Neural cell (in vitro differentiated cells): ENCODE data around the gene FBXO42. TPM values are rescaled to one million over a fixed set of nuclear protein-coding genes. Genes with fewer than 3 reads are reported as not detected.

Source experiments
- H2AFZ ChIP-seq: fragments of 200-600, 300-800 bp; sonication (generic), shearing (Covaris generic); 2 replicates; pipeline ENCODE4 v1.6.0; 2014; ENCODE audit warnings: low read depth, mild to moderate bottlenecking, antibody characterized with exemption, low read length, moderate library complexity
- H3F3A ChIP-seq: fragments of 200-600 bp; shearing (Covaris generic); 2 replicates; pipeline ENCODE4 v1.6.1; 2016; ENCODE audit warnings: mild to moderate bottlenecking, moderate library complexity, mixed read lengths, antibody characterized with exemption, low read length; ENCODE audit not compliant: insufficient read depth, poor library complexity, severe bottlenecking
- H3K27ac ChIP-seq: fragments of 200-600, 300-800 bp; sonication (generic), shearing (Covaris generic); 2 replicates; pipeline ENCODE4 v1.5.1; 2014; ENCODE audit warnings: mild to moderate bottlenecking, low read length, moderate library complexity
- H3K27me3 ChIP-seq: fragments of 300-800, 200-600 bp; sonication (generic), shearing (Covaris generic); 2 replicates; pipeline ENCODE4 v1.6.0; 2014; ENCODE audit warnings: mild to moderate bottlenecking, low read depth, low read length, moderate library complexity; ENCODE audit not compliant: insufficient read depth
- H3K36me3 ChIP-seq: fragments of 300-800, 200-600 bp; sonication (generic), shearing (Covaris generic); 2 replicates; pipeline ENCODE4 v1.5.1; 2014; ENCODE audit warnings: mild to moderate bottlenecking, antibody characterized with exemption, low read length, moderate library complexity; ENCODE audit not compliant: insufficient read depth
- H3K4me2 ChIP-seq: fragments of 300-800, 200-600 bp; sonication (generic), shearing (Covaris generic); 2 replicates; pipeline ENCODE4 v1.6.0; 2014; ENCODE audit warnings: mild to moderate bottlenecking, low read length
- H3K4me3 ChIP-seq: fragments of 300-800, 200-600 bp; sonication (generic), shearing (Covaris generic); 2 replicates; pipeline ENCODE4 v1.5.1; 2014; ENCODE audit warnings: mild to moderate bottlenecking, low read length, moderate library complexity
- H3K79me2 ChIP-seq: fragments of 200-600 bp; shearing (Covaris generic); replicated peaks from 2 replicates; pipeline ENCODE4 v1.6.0; 2014; ENCODE audit warnings: mild to moderate bottlenecking, low read length, moderate library complexity; ENCODE audit not compliant: insufficient read depth
- H3K9ac ChIP-seq: fragments of 300-800, 200-600 bp; sonication (generic), shearing (Covaris generic); 2 replicates; pipeline ENCODE4 v1.6.1; 2016; ENCODE audit warnings: mild to moderate bottlenecking, low read length, mixed read lengths
- H3K9me2 ChIP-seq: fragments of 200-600 bp; shearing (Covaris generic); 2 replicates; pipeline ENCODE4 v1.6.1; 2016; ENCODE audit warnings: mild to moderate bottlenecking, low read length, mixed read lengths; ENCODE audit not compliant: insufficient read depth
- H3K9me3 ChIP-seq: fragments of 200-600, 300-800 bp; sonication (generic), shearing (Covaris generic); 2 replicates; pipeline ENCODE4 v1.6.1; 2016; ENCODE audit warnings: mild to moderate bottlenecking, mixed run types, low read length, moderate library complexity, mixed read lengths
- H4K20me1 ChIP-seq: fragments of 200-600 bp; shearing (Covaris generic); 2 replicates; pipeline ENCODE4 v1.6.1; 2016; ENCODE audit warnings: mild to moderate bottlenecking, mixed run types; ENCODE audit not compliant: insufficient read depth
- EP300 ChIP-seq: fragments of 450-650 bp; conservative IDR thresholded peaks from 2 replicates; pipeline ENCODE4 v1.6.1; 2014; ENCODE audit warnings: antibody characterized with exemption, mild to moderate bottlenecking, moderate library complexity; ENCODE audit not compliant: poor library complexity, severe bottlenecking
- EZH2 ChIP-seq: fragments of 200-600, 300-800 bp; shearing (Covaris generic), sonication (generic); IDR thresholded peaks from 2 replicates; pipeline ENCODE4 v1.6.1; 2014; ENCODE audit warnings: antibody characterized with exemption, low read length, borderline replicate concordance, mild to moderate bottlenecking; ENCODE audit not compliant: insufficient read depth, poor library complexity, severe bottlenecking
- MXI1 ChIP-seq: fragments of 450-650 bp; conservative IDR thresholded peaks from 2 replicates; pipeline ENCODE4 v1.6.1; 2014; ENCODE audit warnings: antibody characterized with exemption, mild to moderate bottlenecking; ENCODE audit not compliant: poor library complexity, severe bottlenecking
- POLR2AphosphoS5 ChIP-seq: IDR thresholded peaks from 2 replicates; pipeline ENCODE4 v1.6.1; 2012
- RAD21 ChIP-seq: fragments of 450-650 bp; conservative IDR thresholded peaks from 2 replicates; pipeline ENCODE4 v1.6.1; 2014; ENCODE audit warnings: antibody characterized with exemption, mild to moderate bottlenecking, moderate library complexity
- SMC3 ChIP-seq: fragments of 450-650 bp; conservative IDR thresholded peaks from 2 replicates; pipeline ENCODE4 v1.6.1; 2014; ENCODE audit warnings: antibody characterized with exemption, mild to moderate bottlenecking, moderate library complexity; ENCODE audit not compliant: poor library complexity
- TAF1 ChIP-seq: IDR thresholded peaks from 2 replicates; pipeline ENCODE4 v1.6.1; 2012; ENCODE audit warnings: low read depth
- polyA plus RNA-seq: library from polyadenylated mRNA; depleted of rRNA; stranded (reverse); fragments of >200 nt; gene quantifications from 2 replicates; pipeline ENCODE4 v1.2.3, GENCODE V29; 2014
- TF ChIP-seq, protein P1 (sequence below): fragments of 450-650 bp; IDR thresholded peaks from 2 replicates; pipeline ENCODE4 v1.5.1; 2014; ENCODE audit warnings: antibody characterized with exemption, mild to moderate bottlenecking, moderate library complexity; ENCODE audit not compliant: poor library complexity, severe bottlenecking
- TF ChIP-seq, protein P2 (sequence below): IDR thresholded peaks from 2 replicates; pipeline ENCODE4 v1.6.1; 2012; ENCODE audit warnings: borderline replicate concordance

FBXO42 gene
- polyA plus RNA-seq, 1 donor from 2014 or later: 30.1 TPM

DNA sequence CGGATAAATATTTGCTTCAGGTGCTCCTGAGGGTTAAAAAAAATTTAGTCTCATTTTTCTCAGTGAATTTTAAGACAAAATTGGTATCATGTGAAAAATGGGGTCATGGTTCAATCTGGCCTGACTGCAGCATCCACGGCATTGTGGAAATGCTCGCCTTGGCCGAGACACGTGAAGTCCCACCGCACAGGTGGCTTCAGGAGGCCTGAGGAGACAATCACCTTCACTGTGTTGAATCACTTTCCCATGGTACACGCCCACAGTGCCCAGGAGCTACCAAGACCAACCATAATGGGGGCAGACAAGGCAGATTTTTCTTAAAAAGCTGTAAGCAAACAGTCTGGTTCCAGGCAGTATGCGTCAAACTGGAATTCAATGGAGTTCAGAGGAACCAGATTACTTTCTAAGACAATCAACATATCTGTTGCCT, 104.3 kb downstream of the FBXO42 start:
- Histone ChIP-seq H3K4me2 (no peak overlapping the region), H3K27me3 (no peaks in the 10 kb centered on the region), H3K9me3 (no peaks in the 10 kb centered on the region), H3K9ac (no peak overlapping the region), H3K9me2 (no peaks in the 10 kb centered on the region), H4K20me1 (no peaks in the 10 kb centered on the region), H3K36me3 (peaks cover 5% of the 10 kb centered on the region), H3K4me3 (no peak overlapping the region), H2AFZ (no peak overlapping the region), H3F3A (no peaks in the 10 kb centered on the region), H3K27ac (no peak overlapping the region), H3K79me2 (no peaks in the 10 kb centered on the region)
- TF ChIP-seq EP300: no peak
- TF ChIP-seq, protein P1, sequence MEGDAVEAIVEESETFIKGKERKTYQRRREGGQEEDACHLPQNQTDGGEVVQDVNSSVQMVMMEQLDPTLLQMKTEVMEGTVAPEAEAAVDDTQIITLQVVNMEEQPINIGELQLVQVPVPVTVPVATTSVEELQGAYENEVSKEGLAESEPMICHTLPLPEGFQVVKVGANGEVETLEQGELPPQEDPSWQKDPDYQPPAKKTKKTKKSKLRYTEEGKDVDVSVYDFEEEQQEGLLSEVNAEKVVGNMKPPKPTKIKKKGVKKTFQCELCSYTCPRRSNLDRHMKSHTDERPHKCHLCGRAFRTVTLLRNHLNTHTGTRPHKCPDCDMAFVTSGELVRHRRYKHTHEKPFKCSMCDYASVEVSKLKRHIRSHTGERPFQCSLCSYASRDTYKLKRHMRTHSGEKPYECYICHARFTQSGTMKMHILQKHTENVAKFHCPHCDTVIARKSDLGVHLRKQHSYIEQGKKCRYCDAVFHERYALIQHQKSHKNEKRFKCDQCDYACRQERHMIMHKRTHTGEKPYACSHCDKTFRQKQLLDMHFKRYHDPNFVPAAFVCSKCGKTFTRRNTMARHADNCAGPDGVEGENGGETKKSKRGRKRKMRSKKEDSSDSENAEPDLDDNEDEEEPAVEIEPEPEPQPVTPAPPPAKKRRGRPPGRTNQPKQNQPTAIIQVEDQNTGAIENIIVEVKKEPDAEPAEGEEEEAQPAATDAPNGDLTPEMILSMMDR: no peak
- TF ChIP-seq, protein P2, sequence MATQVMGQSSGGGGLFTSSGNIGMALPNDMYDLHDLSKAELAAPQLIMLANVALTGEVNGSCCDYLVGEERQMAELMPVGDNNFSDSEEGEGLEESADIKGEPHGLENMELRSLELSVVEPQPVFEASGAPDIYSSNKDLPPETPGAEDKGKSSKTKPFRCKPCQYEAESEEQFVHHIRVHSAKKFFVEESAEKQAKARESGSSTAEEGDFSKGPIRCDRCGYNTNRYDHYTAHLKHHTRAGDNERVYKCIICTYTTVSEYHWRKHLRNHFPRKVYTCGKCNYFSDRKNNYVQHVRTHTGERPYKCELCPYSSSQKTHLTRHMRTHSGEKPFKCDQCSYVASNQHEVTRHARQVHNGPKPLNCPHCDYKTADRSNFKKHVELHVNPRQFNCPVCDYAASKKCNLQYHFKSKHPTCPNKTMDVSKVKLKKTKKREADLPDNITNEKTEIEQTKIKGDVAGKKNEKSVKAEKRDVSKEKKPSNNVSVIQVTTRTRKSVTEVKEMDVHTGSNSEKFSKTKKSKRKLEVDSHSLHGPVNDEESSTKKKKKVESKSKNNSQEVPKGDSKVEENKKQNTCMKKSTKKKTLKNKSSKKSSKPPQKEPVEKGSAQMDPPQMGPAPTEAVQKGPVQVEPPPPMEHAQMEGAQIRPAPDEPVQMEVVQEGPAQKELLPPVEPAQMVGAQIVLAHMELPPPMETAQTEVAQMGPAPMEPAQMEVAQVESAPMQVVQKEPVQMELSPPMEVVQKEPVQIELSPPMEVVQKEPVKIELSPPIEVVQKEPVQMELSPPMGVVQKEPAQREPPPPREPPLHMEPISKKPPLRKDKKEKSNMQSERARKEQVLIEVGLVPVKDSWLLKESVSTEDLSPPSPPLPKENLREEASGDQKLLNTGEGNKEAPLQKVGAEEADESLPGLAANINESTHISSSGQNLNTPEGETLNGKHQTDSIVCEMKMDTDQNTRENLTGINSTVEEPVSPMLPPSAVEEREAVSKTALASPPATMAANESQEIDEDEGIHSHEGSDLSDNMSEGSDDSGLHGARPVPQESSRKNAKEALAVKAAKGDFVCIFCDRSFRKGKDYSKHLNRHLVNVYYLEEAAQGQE: no peak
- no peak for TF ChIP-seq POLR2AphosphoS5

DNA sequence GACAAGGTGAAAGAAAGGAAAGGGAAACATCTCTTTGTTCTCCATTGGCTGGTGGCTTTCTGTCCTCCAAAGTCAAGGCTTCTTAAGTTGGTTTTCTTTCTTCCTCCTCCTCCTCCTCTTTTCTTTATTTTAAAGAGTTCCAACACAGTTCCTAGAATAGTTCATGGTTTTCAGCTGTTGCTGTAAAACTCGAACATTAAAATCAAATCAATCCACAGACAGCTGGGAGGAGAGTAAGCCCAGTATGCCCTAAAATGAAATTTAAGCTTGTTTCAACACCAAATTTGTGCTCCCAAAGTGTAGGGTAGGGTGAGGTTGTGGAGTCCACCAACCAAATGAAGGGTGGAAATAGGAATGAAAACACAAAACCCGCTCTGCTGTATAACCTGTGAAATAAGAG, 104.8 kb downstream of the FBXO42 start:
- TF ChIP-seq SMC3 (no peak), POLR2AphosphoS5 (no peak), RAD21 (no peak), EP300 (no peak), TAF1 (no peak), EZH2 (no peak), MXI1 (no peak)
- TF ChIP-seq, protein P2: no peak
- TF ChIP-seq, protein P1: no peak
- Histone ChIP-seq H3K9me2 (no peaks in the 10 kb centered on the region), H2AFZ (no peak overlapping the region), H4K20me1 (no peaks in the 10 kb centered on the region), H3F3A (no peaks in the 10 kb centered on the region), H3K9ac (no peak overlapping the region), H3K9me3 (no peaks in the 10 kb centered on the region), H3K27me3 (no peaks in the 10 kb centered on the region), H3K79me2 (no peaks in the 10 kb centered on the region), H3K27ac (no peak overlapping the region), H3K36me3 (peaks cover 5% of the 10 kb centered on the region), H3K4me2 (no peak overlapping the region), H3K4me3 (no peak overlapping the region)
